ENCODE results near the gene MUC21. TPM values are rescaled to one million over a fixed set of nuclear protein-coding genes. Genes with fewer than 3 reads are reported as not detected.
A peak's percentile ranks its signal among the peaks of the same experiment; 100 is the strongest.

The MUC21 gene
- total RNA-seq, 1 experiment from 2014 or later = not detected

GRCh38 chr6:30970946-30971345 is 12.6 kb upstream of the MUC21 start:
- H4K20me1 ChIP-seq (ENCODE audit: low read length) = no peaks in the 10 kb centered on the region

GRCh38 chr6:30972816-30973215 is 10.7 kb upstream of the MUC21 start:
- no peak overlapping the region for H3K4me2 ChIP-seq (ENCODE audit: low read length)
- H3K9me2 ChIP-seq (replicated peaks; ENCODE audit: low read length) = no peaks in the 10 kb centered on the region
- DNase-seq (no peak), ATAC-seq (no peak)
- no peaks in the 10 kb centered on the region for H3K9me3 ChIP-seq (ENCODE audit: low read length)
- ChIA-PET CTCF (no interaction called here), POLR2A (ENCODE audit: unreplicated experiment) (interaction anchor here (0.6 kb wide), 1 partner anchor 17 kb away, joined by 3 read pairs; no protein-coding TSS in a partner anchor)
- no TSS peak for BruUV-seq (replicated peaks)
- H3K79me2 ChIP-seq (ENCODE audit: low read length) = no peaks in the 10 kb centered on the region
- H3K36me3 ChIP-seq (ENCODE audit: low read depth, low read length) = no peaks in the 10 kb centered on the region
- TF ChIP-seq CTCF (conservative IDR thresholded peaks at IDR 0.05; ENCODE audit: low read depth, low read length) (no peak), EZH2 (IDR thresholded peaks at IDR 0.05; ENCODE audit: low read length, unreplicated experiment) (no peak), EZH2phosphoT487 (IDR thresholded peaks at IDR 0.05; ENCODE audit: borderline replicate concordance, low read length) (no peak)
- H3K9ac ChIP-seq (ENCODE audit: low read length) = no peak overlapping the region
- H3K27ac ChIP-seq (ENCODE audit: low read length) = no peak overlapping the region
- intact Hi-C loops (cut with micrococcal nuclease) = no loop called here
- H2AFZ ChIP-seq (ENCODE audit: low read length) = no peak overlapping the region
- H3K4me1 ChIP-seq (ENCODE audit: insufficient read depth, low read length) = peaks cover 10% of the 10 kb centered on the region; the same call in 1 of the 2 replicates
- no peaks in the 10 kb centered on the region for H3K27me3 ChIP-seq (ENCODE audit: low read length)
- H4K20me1 ChIP-seq (ENCODE audit: low read length) = no peaks in the 10 kb centered on the region
- no peak overlapping the region for H3K4me3 ChIP-seq (ENCODE audit: low read length)
- no peaks in the 10 kb centered on the region for H3F3A ChIP-seq (ENCODE audit: low read length, unreplicated experiment)

More at GRCh38 chr6:30970946-30971345, 12.6 kb upstream of the MUC21 start:
- no TSS peak for BruUV-seq (replicated peaks)
- POLR2A ChIA-PET (ENCODE audit: unreplicated experiment) = no interaction called here
- TF ChIP-seq CTCF (conservative IDR thresholded peaks at IDR 0.05; ENCODE audit: low read depth, low read length) (no peak), EZH2 (IDR thresholded peaks at IDR 0.05; ENCODE audit: low read length, unreplicated experiment) (no peak), EZH2phosphoT487 (IDR thresholded peaks at IDR 0.05; ENCODE audit: borderline replicate concordance, low read length) (no peak)
- Histone ChIP-seq H3F3A (ENCODE audit: low read length, unreplicated experiment) (no peaks in the 10 kb centered on the region), H3K9me3 (ENCODE audit: low read length) (no peaks in the 10 kb centered on the region), H3K9ac (ENCODE audit: low read length) (no peak overlapping the region), H3K4me2 (ENCODE audit: low read length) (no peak overlapping the region), H3K36me3 (ENCODE audit: low read depth, low read length) (no peaks in the 10 kb centered on the region), H2AFZ (ENCODE audit: low read length) (no peak overlapping the region), H3K9me2 (replicated peaks; ENCODE audit: low read length) (no peaks in the 10 kb centered on the region), H3K79me2 (ENCODE audit: low read length) (no peaks in the 10 kb centered on the region), H3K27me3 (ENCODE audit: low read length) (no peaks in the 10 kb centered on the region), H3K4me3 (ENCODE audit: low read length) (no peak overlapping the region), H3K27ac (ENCODE audit: low read length) (no peak overlapping the region), H3K4me1 (ENCODE audit: insufficient read depth, low read length) (peaks cover 10% of the 10 kb centered on the region; the same call in 1 of the 2 replicates)
- DNase-seq (no peak), ATAC-seq (no peak)
- intact Hi-C loops (cut with micrococcal nuclease) = no loop called here
- CTCF ChIA-PET = no interaction called here

- Histone ChIP-seq H4K20me1 (ENCODE audit: low read length) (no peaks in the 10 kb centered on the region), H3K4me3 (ENCODE audit: low read length) (no peak overlapping the region), H3F3A (ENCODE audit: low read length, unreplicated experiment) (no peaks in the 10 kb centered on the region), H3K36me3 (ENCODE audit: low read depth, low read length) (no peaks in the 10 kb centered on the region), H3K9me3 (ENCODE audit: low read length) (no peaks in the 10 kb centered on the region), H3K4me1 (ENCODE audit: insufficient read depth, low read length) (peaks cover 10% of the 10 kb centered on the region; the same call in 1 of the 2 replicates), H3K4me2 (ENCODE audit: low read length) (no peak overlapping the region), H3K27ac (ENCODE audit: low read length) (no peak overlapping the region), H3K9me2 (replicated peaks; ENCODE audit: low read length) (no peaks in the 10 kb centered on the region), H3K79me2 (ENCODE audit: low read length) (no peaks in the 10 kb centered on the region), H3K27me3 (ENCODE audit: low read length) (no peaks in the 10 kb centered on the region), H3K9ac (ENCODE audit: low read length) (no peak overlapping the region), H2AFZ (ENCODE audit: low read length) (no peak overlapping the region)
- no peak for TF ChIP-seq CTCF (conservative IDR thresholded peaks at IDR 0.05; ENCODE audit: low read depth, low read length)
- TF ChIP-seq EZH2 (IDR thresholded peaks at IDR 0.05; ENCODE audit: low read length, unreplicated experiment) = no peak
- TF ChIP-seq EZH2phosphoT487 (IDR thresholded peaks at IDR 0.05; ENCODE audit: borderline replicate concordance, low read length) = no peak
- intact Hi-C loops (cut with micrococcal nuclease) = no loop called here
- DNase-seq (peak; percentile 55), ATAC-seq (peak; percentile 80)
- POLR2A ChIA-PET (ENCODE audit: unreplicated experiment) = no interaction called here
- BruUV-seq (replicated peaks) = no TSS peak
- CTCF ChIA-PET = interaction anchor here (1.0 kb wide), 1 partner anchor 59 kb away, joined by 3 read pairs; no protein-coding TSS in a partner anchor
These were observed 8.8 kb upstream of the MUC21 start for GRCh38 chr6:30974490-30975252.

Measured in PC-3 (cell line).